ENCODE results near the gene TTC24. TPM values are rescaled to one million over a fixed set of nuclear protein-coding genes. Genes with fewer than 3 reads are reported as not detected.
"Not testable (repeated sequence)": the region's sequence is repeated elsewhere in the genome, so short reads cannot be mapped to it uniquely, and the experiment has no call there.

Gene TTC24
- total and polyA plus RNA-seq, 3 donors from 2014 or later = 0.38 TPM; not detected in 2

GRCh38 chr1:156551869-156552268, 27.7 kb upstream of the TTC24 start:
- no peaks in the 10 kb centered on the region for H3K36me3 ChIP-seq (ENCODE audit: low read depth, missing control alignments)
- H3K27ac ChIP-seq = no peak overlapping the region
- no peak for DNase-seq
- no peaks in the 10 kb centered on the region for H3K4me1 ChIP-seq
- no peak overlapping the region for H3K4me3 ChIP-seq
- H3K27me3 ChIP-seq = no peaks in the 10 kb centered on the region
- intact Hi-C loops (cut with DNase I; ENCODE audit: low total_unique reads) = no loop called here
- TF ChIP-seq CTCF (IDR thresholded peaks at IDR 0.05) (no peak), POLR2A (IDR thresholded peaks at IDR 0.05) (no peak)
- no peaks in the 10 kb centered on the region for H3K9me3 ChIP-seq
- 90 to 94% methylated on average over 6 of the region's 6 CpGs for WGBS, 2 donors

GRCh38 chr1:156552518-156552917, 27.0 kb upstream of the TTC24 start:
- H3K9me3 ChIP-seq = no peaks in the 10 kb centered on the region
- H3K27ac ChIP-seq = no peak overlapping the region
- no peak overlapping the region for H3K4me3 ChIP-seq
- H3K36me3 ChIP-seq (ENCODE audit: low read depth, missing control alignments) = no peaks in the 10 kb centered on the region
- H3K4me1 ChIP-seq = no peaks in the 10 kb centered on the region
- TF ChIP-seq CTCF (IDR thresholded peaks at IDR 0.05) = no peak
- TF ChIP-seq POLR2A (IDR thresholded peaks at IDR 0.05) = no peak
- DNase-seq = no peak
- H3K27me3 ChIP-seq = no peaks in the 10 kb centered on the region
- WGBS, 2 donors = 75 to 76% methylated on average over 5 of the region's 5 CpGs
- intact Hi-C loops (cut with DNase I; ENCODE audit: low total_unique reads) = no loop called here

- H3K4me1 ChIP-seq; H3K27me3 ChIP-seq; intact Hi-C loops (cut with DNase I; ENCODE audit: low total_unique reads); H3K9me3 ChIP-seq; H3K4me3 ChIP-seq; H3K27ac ChIP-seq; H3K36me3 ChIP-seq (ENCODE audit: low read depth, missing control alignments): not testable (repeated sequence)
- 84 to 94% methylated on average over 4 of the region's 4 CpGs for whole genome bisulfite sequencing, 2 donors
- peak; percentile 22 for DNase-seq
Observed at GRCh38 chr1:156552937-156553336, 26.6 kb upstream of the TTC24 start.

GRCh38 chr1:156553860-156554485, 25.6 kb upstream of the TTC24 start:
- WGBS, 2 donors = 88 to 95% methylated on average over 6 of the region's 6 CpGs
- no peak for TF ChIP-seq CTCF (IDR thresholded peaks at IDR 0.05)
- no peak for TF ChIP-seq POLR2A (IDR thresholded peaks at IDR 0.05)
- DNase-seq = no peak
- no peaks in the 10 kb centered on the region for H3K27me3 ChIP-seq
- H3K27ac ChIP-seq = no peak overlapping the region
- H3K4me1 ChIP-seq = no peaks in the 10 kb centered on the region
- intact Hi-C loops (cut with DNase I; ENCODE audit: low total_unique reads) = no loop called here
- H3K36me3 ChIP-seq (ENCODE audit: low read depth, missing control alignments) = no peaks in the 10 kb centered on the region
- H3K4me3 ChIP-seq = no peak overlapping the region
- no peaks in the 10 kb centered on the region for H3K9me3 ChIP-seq

- Histone ChIP-seq H3K36me3 (ENCODE audit: low read depth, missing control alignments) (no peaks in the 10 kb centered on the region), H3K27me3 (no peaks in the 10 kb centered on the region), H3K27ac (no peak overlapping the region), H3K4me3 (no peak overlapping the region), H3K9me3 (no peaks in the 10 kb centered on the region), H3K4me1 (no peaks in the 10 kb centered on the region)
- no peak for TF ChIP-seq POLR2A (IDR thresholded peaks at IDR 0.05)
- TF ChIP-seq CTCF (IDR thresholded peaks at IDR 0.05) = no peak
- no peak for DNase-seq
- intact Hi-C loops (cut with DNase I; ENCODE audit: low total_unique reads) = no loop called here
- 83 to 84% methylated on average over 8 of the region's 8 CpGs for WGBS, 2 donors
Observed at GRCh38 chr1:156554971-156555370, 24.6 kb upstream of the TTC24 start.
